K562 (cell line): ENCODE measurements around the gene GYG2. TPM values are rescaled to one million over a fixed set of nuclear protein-coding genes. Genes with fewer than 3 reads are reported as not detected.

Experiments used
- ATF3 ChIP-seq, 2 experiments: fragments of 450-650 bp in 1 of 2; sonication (generic) in 1 of 2; formaldehyde crosslinking in 1 of 2; IDR thresholded peaks in 1 of 2; conservative IDR thresholded peaks in 1 of 2; 2 replicates each; pipeline versions ENCODE4 v1.6.1 to v1.8.1; 2016 to 2023; ENCODE audit warnings: mild to moderate bottlenecking in 2 of 2, moderate library complexity in 2 of 2, inconsistent platforms in 1 of 2, missing genetic modification reagents in 1 of 2
- CC2D1A ChIP-seq: fragments of 450-650 bp; IDR thresholded peaks from 2 replicates; pipeline ENCODE4 v1.6.1; 2017; ENCODE audit warnings: mild to moderate bottlenecking
- CHD2 ChIP-seq: IDR thresholded peaks from 2 replicates; pipeline ENCODE4 v1.6.1; 2011; ENCODE audit warnings: low read depth, low read length
- CREM ChIP-seq: IDR thresholded peaks from 2 replicates; pipeline ENCODE4 v1.6.1; 2014; ENCODE audit warnings: antibody characterized with exemption, low read depth
- FOSL1 ChIP-seq: fragments of 200-800 bp; sonication (Bioruptor generic); conservative IDR thresholded peaks from 2 replicates; pipeline ENCODE4 v1.6.1; 2016; ENCODE audit warnings: missing genetic modification characterization, missing compliant biosample characterization
- IFI16 ChIP-seq: fragments of 250-450 bp; sonication (Bioruptor Pico); IDR thresholded peaks from 2 replicates; pipeline ENCODE4 v2.1.2; 2022; ENCODE audit warnings: mild to moderate bottlenecking, inconsistent platforms
- JUND ChIP-seq, 2 experiments: IDR thresholded peaks; 2 replicates in 1 of 2; 3 replicates in 1 of 2; pipeline ENCODE4 v1.6.1; 2011; ENCODE audit warnings: borderline replicate concordance in 2 of 2, low read depth in 2 of 2, low read length in 2 of 2, improper control_type of control experiment in 1 of 2, missing biosample characterization in 1 of 2, missing genetic modification characterization in 1 of 2, missing genetic modification reagents in 1 of 2
- L3MBTL2 ChIP-seq: fragments of 450-650 bp; IDR thresholded peaks from 2 replicates; pipeline ENCODE4 v1.6.1; 2016; ENCODE audit warnings: mild to moderate bottlenecking, moderate library complexity
- MYC ChIP-seq, 2 experiments: fragments of 250-450 bp in 1 of 2; sonication (Bioruptor Pico) in 1 of 2; IDR thresholded peaks; 2 replicates each; pipeline versions ENCODE4 v1.5.1 to v1.6.1; 2012 to 2021; ENCODE audit warnings: low read depth in 2 of 2, borderline replicate concordance in 1 of 2, improper control_type of control experiment in 1 of 2, low read length in 1 of 2, mild to moderate bottlenecking in 1 of 2, moderate library complexity in 1 of 2
- NFE2 ChIP-seq: IDR thresholded peaks from 2 replicates; pipeline ENCODE4 v1.6.1; 2014; ENCODE audit warnings: antibody characterized with exemption, low read depth
- RBM15 ChIP-seq: fragments of 200-400 bp; formaldehyde crosslinking; IDR thresholded peaks from 2 replicates; pipeline ENCODE4 v1.6.1; 2018; ENCODE audit warnings: mild to moderate bottlenecking, low read length, moderate library complexity; ENCODE audit not compliant: insufficient read depth
- RFX1 ChIP-seq: fragments of 450-650 bp; IDR thresholded peaks from 2 replicates; pipeline ENCODE4 v1.6.1; 2016; ENCODE audit warnings: mild to moderate bottlenecking, moderate library complexity
- SMARCA5 ChIP-seq: fragments of 450-650 bp; IDR thresholded peaks from 2 replicates; pipeline ENCODE4 v1.6.1; 2016
- SNIP1 ChIP-seq: fragments of 450-650 bp; IDR thresholded peaks from 2 replicates; pipeline ENCODE4 v1.7.1; 2017; ENCODE audit warnings: low read depth, mild to moderate bottlenecking
- ZKSCAN3 ChIP-seq: fragments of 250-450 bp; sonication (Bioruptor Pico); IDR thresholded peaks from 2 replicates; pipeline ENCODE4 v1.4.0; 2020
- ZNF408 ChIP-seq: fragments of 250-450 bp; sonication (Bioruptor Pico); IDR thresholded peaks from 2 replicates; pipeline ENCODE4 v1.4.0; 2020; ENCODE audit warnings: low read depth, mild to moderate bottlenecking, moderate library complexity
- polyA plus RNA-seq, 8 experiments: library from polyadenylated mRNA; depleted of rRNA in 4 of 8; stranded (reverse) in 5 of 8; unstranded in 3 of 8; fragments of >200 nt; fragmentation: Nextera tagmentation in 2 of 8; fragmentation: Illumina TruSeq in 1 of 8; extraction: Ambion mirVana in 2 of 8; extraction: Trizol in 1 of 8; gene quantifications; 2 replicates each; pipeline versions ENCODE4 v1.2.1 to v1.2.3, GENCODE V29; 2011 to 2014; ENCODE audit warnings: inconsistent platforms in 1 of 8, missing spikeins in 1 of 8
- total RNA-seq, 7 experiments: library from RNA; depleted of rRNA in 6 of 7; stranded (reverse); fragments of >200 nt in 6 of 7; fragmentation: Illumina TruSeq in 2 of 7; extraction: Trizol in 2 of 7; gene quantifications; 2 replicates each; pipeline versions ENCODE4 v1.2.1 to v1.2.3, GENCODE V29; 2011 to 2021; ENCODE audit warnings: low replicate concordance in 1 of 7

GYG2 gene
- total and polyA plus RNA-seq, 9 of the 15 experiments (the other 6 are each of a cell fraction or from before 2014, with no cell fraction given): 0.24 to 4.4 (median 2.9) TPM

- TF ChIP-seq JUND (IDR thresholded peaks at IDR 0.05; ENCODE audit: borderline replicate concordance, low read depth, low read length): peak; percentile 79
- TF ChIP-seq JUND (tag; IDR thresholded peaks at IDR 0.05; ENCODE audit: borderline replicate concordance, low read depth, low read length): peak; percentile 80
- TF ChIP-seq MYC (IDR thresholded peaks at IDR 0.05; ENCODE audit: low read depth, low read length): no peak
- no peak for TF ChIP-seq MYC (CRISPR knock-in tag; IDR thresholded peaks at IDR 0.05; ENCODE audit: borderline replicate concordance, low read depth)
- peak; percentile 10; the same call in 1 of the 2 replicates for TF ChIP-seq NFE2
- no peak for TF ChIP-seq IFI16 (CRISPR knock-in tag)
- no peak for TF ChIP-seq RBM15
- peak; percentile 53 for TF ChIP-seq FOSL1 (tag)
- peak; percentile 40; the same call in 1 of the 2 replicates for TF ChIP-seq CREM
- no peak for TF ChIP-seq SNIP1
- no peak for TF ChIP-seq ZNF408
- no peak for TF ChIP-seq CC2D1A
- TF ChIP-seq CHD2: peak; percentile 57; the same call in 1 of the 2 replicates
- peak; percentile 72; the same call in 1 of the 2 replicates for TF ChIP-seq L3MBTL2
- TF ChIP-seq SMARCA5: no peak
- peak; percentile 85 for TF ChIP-seq ATF3 (IDR thresholded peaks at IDR 0.05)
- no peak for TF ChIP-seq ATF3 (CRISPR knock-in tag; conservative IDR thresholded peaks at IDR 0.05)
- no peak for TF ChIP-seq RFX1
- no peak for TF ChIP-seq ZKSCAN3
These were observed 72.8 kb downstream of the GYG2 start (continued) for GRCh38 chrX:2901367-2902036.
